Measurements from ENCODE around the gene VAT1L. TPM values are rescaled to one million over a fixed set of nuclear protein-coding genes. Genes with fewer than 3 reads are reported as not detected.
A peak's percentile ranks its signal among the peaks of the same experiment; 100 is the strongest.

VAT1L gene
- total RNA-seq, 1 experiment from 2014 or later: not detected

DNA sequence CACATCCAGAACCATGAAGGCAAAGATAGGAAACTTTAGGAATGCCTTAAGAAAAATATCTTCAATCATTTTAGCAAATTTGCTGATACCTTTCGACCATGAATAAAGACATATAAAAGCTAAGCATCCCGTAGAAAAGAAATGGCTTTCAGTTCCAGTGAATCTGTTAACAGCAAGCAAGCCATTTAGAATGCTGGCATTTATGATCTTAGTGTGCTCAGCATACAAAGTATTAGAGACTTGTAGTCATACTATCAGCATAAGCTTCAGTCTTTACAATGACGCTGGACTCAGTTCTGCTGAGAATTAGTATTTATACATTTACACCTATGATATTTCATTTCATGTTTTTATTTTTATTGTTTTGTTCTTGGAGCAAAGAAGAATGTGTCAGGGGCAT lies 38.7 kb downstream of the VAT1L start:
- H3K27ac Mint-ChIP-seq (ENCODE audit: unreplicated experiment): no peak overlapping the region
- peaks cover 45% of the 10 kb centered on the region for H3K27me3 Mint-ChIP-seq (ENCODE audit: unreplicated experiment)
- intact Hi-C loops (cut with micrococcal nuclease; ENCODE audit: unreplicated experiment): no loop called here
- no peak overlapping the region for H3K4me3 Mint-ChIP-seq (ENCODE audit: low read depth, unreplicated experiment)
- CTCF ChIA-PET: no interaction called here
- H3K36me3 Mint-ChIP-seq (ENCODE audit: insufficient read depth, unreplicated experiment): no peaks in the 10 kb centered on the region
- no peaks in the 10 kb centered on the region for H3K4me1 Mint-ChIP-seq (ENCODE audit: low read depth, unreplicated experiment)
- H3K9me3 Mint-ChIP-seq (ENCODE audit: low read depth, unreplicated experiment): peaks cover 4% of the 10 kb centered on the region
- no TSS peak for BruUV-seq (replicated peaks)
- TF ChIP-seq, protein P1, sequence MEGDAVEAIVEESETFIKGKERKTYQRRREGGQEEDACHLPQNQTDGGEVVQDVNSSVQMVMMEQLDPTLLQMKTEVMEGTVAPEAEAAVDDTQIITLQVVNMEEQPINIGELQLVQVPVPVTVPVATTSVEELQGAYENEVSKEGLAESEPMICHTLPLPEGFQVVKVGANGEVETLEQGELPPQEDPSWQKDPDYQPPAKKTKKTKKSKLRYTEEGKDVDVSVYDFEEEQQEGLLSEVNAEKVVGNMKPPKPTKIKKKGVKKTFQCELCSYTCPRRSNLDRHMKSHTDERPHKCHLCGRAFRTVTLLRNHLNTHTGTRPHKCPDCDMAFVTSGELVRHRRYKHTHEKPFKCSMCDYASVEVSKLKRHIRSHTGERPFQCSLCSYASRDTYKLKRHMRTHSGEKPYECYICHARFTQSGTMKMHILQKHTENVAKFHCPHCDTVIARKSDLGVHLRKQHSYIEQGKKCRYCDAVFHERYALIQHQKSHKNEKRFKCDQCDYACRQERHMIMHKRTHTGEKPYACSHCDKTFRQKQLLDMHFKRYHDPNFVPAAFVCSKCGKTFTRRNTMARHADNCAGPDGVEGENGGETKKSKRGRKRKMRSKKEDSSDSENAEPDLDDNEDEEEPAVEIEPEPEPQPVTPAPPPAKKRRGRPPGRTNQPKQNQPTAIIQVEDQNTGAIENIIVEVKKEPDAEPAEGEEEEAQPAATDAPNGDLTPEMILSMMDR (IDR thresholded peaks at IDR 0.05; ENCODE audit: unreplicated experiment): no peak
- no peak for DNase-seq

DNA sequence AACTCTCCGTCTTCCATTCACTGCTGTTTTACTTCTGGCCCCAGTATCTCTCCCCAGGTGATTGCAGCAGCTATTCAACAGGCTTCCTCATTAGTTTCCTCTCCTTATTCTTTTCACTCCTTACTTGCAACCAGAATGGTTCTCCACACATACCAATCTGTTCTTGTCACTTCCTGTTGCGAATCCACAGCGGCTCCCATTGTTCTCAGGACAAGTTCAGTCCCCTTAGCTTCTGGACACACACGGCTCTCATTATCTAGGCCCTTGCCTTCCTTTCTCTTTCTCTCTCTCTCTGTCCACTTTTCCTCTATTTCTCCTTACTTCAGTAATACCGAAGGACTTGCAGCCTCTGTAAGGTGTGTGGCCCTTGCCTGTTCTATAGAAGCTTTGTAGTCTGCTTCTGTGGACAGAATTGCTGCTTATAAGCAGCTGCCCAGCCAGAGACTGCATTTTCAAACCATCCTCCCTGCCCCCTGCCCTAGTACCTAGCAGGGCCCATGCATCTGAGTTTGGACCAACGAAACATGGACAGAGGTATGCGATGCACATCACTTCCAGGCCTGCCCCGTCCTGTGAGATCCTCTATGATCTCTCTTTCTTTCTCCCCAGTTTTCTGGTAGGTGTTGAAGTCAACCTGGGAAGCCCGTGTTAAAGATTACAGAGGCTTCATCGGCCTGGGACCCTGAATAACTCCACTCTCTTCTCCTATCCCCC lies 45.7 kb downstream of the VAT1L start:
- H3K36me3 Mint-ChIP-seq (ENCODE audit: insufficient read depth, unreplicated experiment): no peaks in the 10 kb centered on the region

DNA sequence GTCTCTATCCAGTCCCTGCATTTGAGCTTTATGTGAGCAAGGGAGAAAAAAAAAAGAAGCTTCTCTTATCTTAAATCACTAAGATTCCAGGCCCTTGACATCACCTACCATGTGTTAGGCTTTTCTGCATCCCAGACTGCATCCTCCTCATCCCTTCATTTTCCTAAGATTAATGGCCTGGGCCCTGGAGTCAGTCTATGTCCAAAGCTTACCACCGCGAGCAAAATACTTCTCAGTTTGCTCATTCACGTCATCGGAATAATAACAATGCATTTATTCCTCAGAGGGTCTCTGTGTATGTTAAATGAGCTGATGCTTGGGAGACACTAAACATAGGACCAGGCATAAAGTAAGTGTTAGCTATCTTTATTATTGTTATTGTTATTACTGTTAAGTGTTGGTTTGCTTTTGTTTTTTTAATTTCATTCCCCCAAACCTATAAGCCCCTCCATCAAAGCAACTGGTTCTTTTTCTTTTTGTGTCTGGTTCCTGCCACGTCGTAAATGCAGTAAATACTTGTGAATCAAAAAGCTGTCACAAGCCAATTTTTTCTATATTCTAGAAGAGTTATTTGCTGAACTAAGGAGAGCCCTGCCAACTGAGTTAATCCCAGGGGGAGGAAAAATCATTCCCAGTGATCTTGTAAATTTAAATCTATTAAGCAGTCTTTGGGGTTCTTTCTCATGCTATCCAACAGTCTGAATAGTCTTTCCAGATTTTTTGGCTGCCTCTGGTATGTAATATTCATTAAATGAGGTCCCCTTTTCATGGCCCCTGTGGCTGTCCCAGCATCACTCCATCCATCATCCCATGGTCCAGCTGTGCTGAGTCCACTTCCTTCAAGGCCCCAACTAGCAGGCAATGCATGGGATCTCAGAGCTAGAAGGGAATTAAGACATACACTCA lies 46.5 kb downstream of the VAT1L start:
- Mint-ChIP-seq H3K4me1 (ENCODE audit: low read depth, unreplicated experiment) (peaks cover 9% of the 10 kb centered on the region), H3K4me3 (ENCODE audit: low read depth, unreplicated experiment) (no peak overlapping the region), H3K27me3 (ENCODE audit: unreplicated experiment) (peaks cover 30% of the 10 kb centered on the region), H3K9me3 (ENCODE audit: low read depth, unreplicated experiment) (peaks cover 3% of the 10 kb centered on the region), H3K27ac (ENCODE audit: unreplicated experiment) (no peak overlapping the region), H3K36me3 (ENCODE audit: insufficient read depth, unreplicated experiment) (no peaks in the 10 kb centered on the region)
- CTCF ChIA-PET: no interaction called here
- DNase-seq: no peak
- intact Hi-C loops (cut with micrococcal nuclease; ENCODE audit: unreplicated experiment): no loop called here
- BruUV-seq (replicated peaks): no TSS peak
- TF ChIP-seq, protein P1 (IDR thresholded peaks at IDR 0.05; ENCODE audit: unreplicated experiment): no peak

More for the DNA sequence above, 45.7 kb downstream of the VAT1L start:
- H3K27ac Mint-ChIP-seq (ENCODE audit: unreplicated experiment): no peak overlapping the region
- TF ChIP-seq, protein P1 (IDR thresholded peaks at IDR 0.05; ENCODE audit: unreplicated experiment): no peak
- DNase-seq: peak; percentile 6
- BruUV-seq (replicated peaks): no TSS peak
- peaks cover 32% of the 10 kb centered on the region for H3K27me3 Mint-ChIP-seq (ENCODE audit: unreplicated experiment)
- peaks cover 3% of the 10 kb centered on the region for H3K9me3 Mint-ChIP-seq (ENCODE audit: low read depth, unreplicated experiment)
- H3K4me3 Mint-ChIP-seq (ENCODE audit: low read depth, unreplicated experiment): no peak overlapping the region
- CTCF ChIA-PET: no interaction called here
- intact Hi-C loops (cut with micrococcal nuclease; ENCODE audit: unreplicated experiment): no loop called here
- H3K4me1 Mint-ChIP-seq (ENCODE audit: low read depth, unreplicated experiment): peaks cover 9% of the 10 kb centered on the region

DNA sequence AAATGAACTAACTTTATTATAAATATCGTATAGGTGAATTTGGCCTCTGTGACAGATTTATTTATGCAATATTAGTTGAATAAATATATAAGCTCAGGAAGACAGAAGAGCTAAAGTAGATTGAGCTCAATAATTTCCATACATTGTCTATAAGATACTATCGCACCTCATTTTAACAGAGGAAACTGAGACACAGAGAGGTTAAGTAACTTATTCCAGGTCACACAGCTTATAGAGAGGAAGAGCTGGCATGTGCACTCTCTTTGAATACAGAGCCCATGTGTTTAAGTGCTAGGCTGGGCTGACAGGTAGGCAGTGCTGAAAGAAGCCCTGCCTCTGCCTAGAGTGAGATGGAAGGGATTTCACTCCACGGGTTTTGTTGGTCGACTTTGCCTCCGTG lies 48.4 kb downstream of the VAT1L start:
- intact Hi-C loops (cut with micrococcal nuclease; ENCODE audit: unreplicated experiment): no loop called here
- CTCF ChIA-PET: no interaction called here
- BruUV-seq (replicated peaks): no TSS peak
- TF ChIP-seq, protein P1 (IDR thresholded peaks at IDR 0.05; ENCODE audit: unreplicated experiment): no peak
- H3K27ac Mint-ChIP-seq (ENCODE audit: unreplicated experiment): no peak overlapping the region
- H3K9me3 Mint-ChIP-seq (ENCODE audit: low read depth, unreplicated experiment): peaks cover 3% of the 10 kb centered on the region
- peaks cover 23% of the 10 kb centered on the region for H3K27me3 Mint-ChIP-seq (ENCODE audit: unreplicated experiment)
- DNase-seq: no peak
- no peaks in the 10 kb centered on the region for H3K36me3 Mint-ChIP-seq (ENCODE audit: insufficient read depth, unreplicated experiment)
- no peak overlapping the region for H3K4me3 Mint-ChIP-seq (ENCODE audit: low read depth, unreplicated experiment)
- peaks cover 9% of the 10 kb centered on the region for H3K4me1 Mint-ChIP-seq (ENCODE audit: low read depth, unreplicated experiment)
